ENCODE measurements around the gene SNX24. TPM values are rescaled to one million over a fixed set of nuclear protein-coding genes. Genes with fewer than 3 reads are reported as not detected.
"Not testable (repeated sequence)": the region's sequence is repeated elsewhere in the genome, so short reads cannot be mapped to it uniquely, and the experiment has no call there.

Gene SNX24
- total RNA-seq, 2 donors from 2014 or later: 11.1 to 15.1 TPM

- DNase-seq: no peak
- ATAC-seq: no peak
- intact Hi-C loops (cut with DNase I): no loop called here
These were observed 102.0 kb downstream of the SNX24 start for GRCh38 chr5:122947372-122947771.

- no peak for DNase-seq
- no peak for ATAC-seq
- intact Hi-C loops (cut with DNase I): no loop called here
These were observed 102.4 kb downstream of the SNX24 start for GRCh38 chr5:122947772-122948171.

GRCh38 chr5:122948319-122948718, 102.9 kb downstream of the SNX24 start:
- DNase-seq (no peak), ATAC-seq (no peak)
- intact Hi-C loops (cut with DNase I): no loop called here

GRCh38 chr5:122951658-122952057, 106.2 kb downstream of the SNX24 start:
- DNase-seq (no peak), ATAC-seq (no peak)
- intact Hi-C loops (cut with DNase I): no loop called here

- intact Hi-C loops (cut with DNase I): no loop called here
- ATAC-seq: no peak
- DNase-seq: no peak
These were observed 109.3 kb downstream of the SNX24 start for GRCh38 chr5:122954719-122955118.

GRCh38 chr5:122957457-122957856, 112.0 kb downstream of the SNX24 start:
- ATAC-seq (no peak), DNase-seq (no peak)
- intact Hi-C loops (cut with DNase I): no loop called here

- intact Hi-C loops (cut with DNase I): no loop called here
- DNase-seq (no peak), ATAC-seq (no peak)
These were observed 114.5 kb downstream of the SNX24 start for GRCh38 chr5:122959740-122960445.

- ATAC-seq (no peak), DNase-seq (no peak)
- intact Hi-C loops (cut with DNase I): no loop called here
These were observed 117.9 kb downstream of the SNX24 start for GRCh38 chr5:122963305-122963704.

GRCh38 chr5:122965111-122965510, 119.7 kb downstream of the SNX24 start:
- ATAC-seq: no peak

GRCh38 chr5:122967085-122967484, 121.7 kb downstream of the SNX24 start:
- intact Hi-C loops (cut with DNase I): no loop called here
- DNase-seq: no peak
- no peak for ATAC-seq

More at GRCh38 chr5:122965111-122965510, 119.7 kb downstream of the SNX24 start:
- intact Hi-C loops (cut with DNase I): no loop called here
- no peak for DNase-seq

GRCh38 chr5:122967625-122968024, 122.2 kb downstream of the SNX24 start:
- ATAC-seq (no peak), DNase-seq (no peak)
- intact Hi-C loops (cut with DNase I): no loop called here

GRCh38 chr5:122968056-122968455, 122.6 kb downstream of the SNX24 start:
- DNase-seq; ATAC-seq; intact Hi-C loops (cut with DNase I): not testable (repeated sequence)

GRCh38 chr5:122971333-122971732, 125.9 kb downstream of the SNX24 start:
- no peak for ATAC-seq
- intact Hi-C loops (cut with DNase I): no loop called here
- DNase-seq: no peak

GRCh38 chr5:122972877-122973276, 127.5 kb downstream of the SNX24 start:
- intact Hi-C loops (cut with DNase I): no loop called here
- DNase-seq: no peak
- ATAC-seq: no peak

GRCh38 chr5:122973759-122974158, 128.3 kb downstream of the SNX24 start:
- DNase-seq; ATAC-seq; intact Hi-C loops (cut with DNase I): not testable (repeated sequence)

GRCh38 chr5:122974251-122974650, 128.8 kb downstream of the SNX24 start:
- DNase-seq; intact Hi-C loops (cut with DNase I); ATAC-seq: not testable (repeated sequence)

- no peak for ATAC-seq
- intact Hi-C loops (cut with DNase I): no loop called here
- DNase-seq: no peak
These were observed 131.9 kb downstream of the SNX24 start for GRCh38 chr5:122977319-122977718.

GRCh38 chr5:122978068-122978467, 132.7 kb downstream of the SNX24 start:
- no peak for DNase-seq
- intact Hi-C loops (cut with DNase I): no loop called here
- ATAC-seq: no peak

- no peak for DNase-seq
- no peak for ATAC-seq
- intact Hi-C loops (cut with DNase I): no loop called here
These were observed 133.4 kb downstream of the SNX24 start for GRCh38 chr5:122978644-122979297.

- DNase-seq (no peak), ATAC-seq (no peak)
- intact Hi-C loops (cut with DNase I): no loop called here
These were observed 136.4 kb downstream of the SNX24 start for GRCh38 chr5:122981846-122982245.

GRCh38 chr5:122982376-122982775, 137.0 kb downstream of the SNX24 start:
- DNase-seq: no peak
- ATAC-seq: no peak
- intact Hi-C loops (cut with DNase I): no loop called here
